ENCODE data around the gene HDDC2.

HDDC2 gene

DNA sequence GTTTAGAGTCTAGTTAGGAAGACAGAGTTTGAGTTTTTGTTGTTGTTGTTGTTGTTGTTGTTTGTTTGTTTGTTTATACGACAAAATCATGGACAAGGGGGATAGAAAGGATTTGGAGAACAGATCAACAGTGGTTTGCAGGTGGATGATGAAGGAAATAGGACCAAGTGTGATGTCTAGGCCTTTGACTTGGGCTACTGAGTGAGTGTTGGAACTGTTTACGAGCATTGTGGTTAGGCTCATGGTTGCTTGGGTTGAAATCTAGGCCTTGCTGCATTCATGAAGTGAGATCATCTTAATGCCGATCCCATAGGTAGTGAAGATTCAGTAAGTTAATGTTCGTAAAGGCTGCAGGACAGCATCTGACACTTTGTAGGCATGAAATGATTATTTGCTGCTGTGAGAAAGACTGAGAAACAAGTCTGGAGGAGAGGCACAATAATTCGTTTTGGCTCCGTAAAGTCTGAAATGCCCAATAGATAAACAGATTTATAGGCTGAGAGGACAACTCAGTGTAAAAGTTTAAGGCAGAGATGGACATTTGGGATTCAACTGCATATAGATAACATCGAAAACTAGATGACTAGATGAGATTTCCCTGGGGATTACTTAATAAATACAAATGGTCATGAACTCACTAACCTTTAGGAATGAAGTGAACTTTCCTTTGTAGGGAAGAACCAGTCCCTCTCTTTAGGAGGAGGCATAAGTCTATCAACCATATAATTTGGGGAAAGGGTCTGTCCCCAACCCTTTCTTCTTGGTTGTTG, 70.0 kb downstream of the HDDC2 start:
- H3K4me3 ChIP-seq (ENCODE audit: low read length), result no peak overlapping the region
- no peak for DNase-seq (ENCODE audit: low read depth)
- TF ChIP-seq, protein P1, sequence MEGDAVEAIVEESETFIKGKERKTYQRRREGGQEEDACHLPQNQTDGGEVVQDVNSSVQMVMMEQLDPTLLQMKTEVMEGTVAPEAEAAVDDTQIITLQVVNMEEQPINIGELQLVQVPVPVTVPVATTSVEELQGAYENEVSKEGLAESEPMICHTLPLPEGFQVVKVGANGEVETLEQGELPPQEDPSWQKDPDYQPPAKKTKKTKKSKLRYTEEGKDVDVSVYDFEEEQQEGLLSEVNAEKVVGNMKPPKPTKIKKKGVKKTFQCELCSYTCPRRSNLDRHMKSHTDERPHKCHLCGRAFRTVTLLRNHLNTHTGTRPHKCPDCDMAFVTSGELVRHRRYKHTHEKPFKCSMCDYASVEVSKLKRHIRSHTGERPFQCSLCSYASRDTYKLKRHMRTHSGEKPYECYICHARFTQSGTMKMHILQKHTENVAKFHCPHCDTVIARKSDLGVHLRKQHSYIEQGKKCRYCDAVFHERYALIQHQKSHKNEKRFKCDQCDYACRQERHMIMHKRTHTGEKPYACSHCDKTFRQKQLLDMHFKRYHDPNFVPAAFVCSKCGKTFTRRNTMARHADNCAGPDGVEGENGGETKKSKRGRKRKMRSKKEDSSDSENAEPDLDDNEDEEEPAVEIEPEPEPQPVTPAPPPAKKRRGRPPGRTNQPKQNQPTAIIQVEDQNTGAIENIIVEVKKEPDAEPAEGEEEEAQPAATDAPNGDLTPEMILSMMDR (conservative IDR thresholded peaks at IDR 0.05; ENCODE audit: low read depth, low read length), result no peak

DNA sequence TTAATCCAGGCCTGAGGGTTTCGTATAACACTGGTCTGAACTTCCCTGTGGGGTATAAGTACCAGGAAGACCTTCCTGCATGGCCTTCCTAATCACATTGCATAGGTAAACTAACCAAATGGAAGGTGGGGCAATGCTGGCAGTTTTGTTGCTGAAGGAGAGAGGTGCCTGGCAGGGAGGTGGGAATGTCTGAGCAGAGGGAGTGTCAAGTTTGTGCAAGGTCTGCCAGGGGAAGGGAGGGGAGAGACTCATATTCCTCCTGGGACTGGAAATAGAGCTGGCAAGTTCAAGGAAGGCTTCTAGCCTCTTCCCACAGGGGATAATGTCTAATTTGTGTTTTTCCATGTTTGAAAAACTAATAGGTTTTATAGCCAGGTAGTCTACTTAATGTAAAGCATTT, 70.6 kb downstream of the HDDC2 start:
- H3K4me3 ChIP-seq (ENCODE audit: low read length), result no peak overlapping the region
- TF ChIP-seq, protein P1 (conservative IDR thresholded peaks at IDR 0.05; ENCODE audit: low read depth, low read length), result no peak
- no peak for DNase-seq (ENCODE audit: low read depth)

DNA sequence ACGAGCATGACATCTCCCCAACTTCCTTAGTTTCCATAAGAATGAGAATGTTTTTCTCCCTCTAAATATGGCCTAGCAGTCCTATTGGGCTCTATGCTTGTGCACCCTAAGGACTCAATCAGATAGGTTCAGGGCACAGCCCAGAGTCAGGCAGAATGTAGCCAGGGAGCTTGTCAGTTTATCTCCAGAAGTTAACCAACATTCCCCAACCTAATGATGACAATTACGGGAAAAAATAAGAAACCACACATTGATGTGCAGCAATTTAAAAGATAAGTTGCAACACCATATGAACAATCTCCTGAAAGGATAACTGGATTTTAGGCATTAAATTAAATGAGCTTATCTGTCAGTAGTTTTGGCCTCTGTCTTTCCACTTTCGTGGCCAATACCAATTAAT, 71.1 kb downstream of the HDDC2 start:
- H3K4me3 ChIP-seq (ENCODE audit: low read length), result no peak overlapping the region
- DNase-seq (ENCODE audit: low read depth), result no peak
- TF ChIP-seq, protein P1 (conservative IDR thresholded peaks at IDR 0.05; ENCODE audit: low read depth, low read length), result no peak

DNA sequence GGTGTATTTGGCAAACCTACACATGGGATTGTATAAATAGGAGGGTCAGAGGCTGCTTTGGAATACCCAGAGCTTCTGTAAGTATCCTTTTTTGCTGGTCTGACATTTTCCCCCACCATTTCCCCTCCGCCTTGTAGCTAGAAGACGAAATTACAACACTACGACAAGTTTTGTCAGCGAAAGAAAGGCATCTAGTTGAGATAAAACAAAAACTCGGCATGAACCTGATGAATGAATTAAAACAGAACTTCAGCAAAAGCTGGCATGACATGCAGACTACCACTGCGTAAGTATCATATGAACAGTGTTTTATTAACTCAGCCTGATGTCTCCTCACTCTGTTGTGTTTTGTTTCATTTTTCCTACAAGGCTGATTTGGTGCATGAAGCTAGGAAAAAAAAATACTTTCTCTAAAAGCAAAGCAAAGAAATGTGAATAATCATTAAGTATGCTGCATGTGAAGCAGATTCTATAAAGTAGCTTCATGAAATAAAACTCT, 72.7 kb downstream of the HDDC2 start:
- DNase-seq (ENCODE audit: low read depth), result no peak
- H3K4me3 ChIP-seq (ENCODE audit: low read length), result no peak overlapping the region
- TF ChIP-seq, protein P1 (conservative IDR thresholded peaks at IDR 0.05; ENCODE audit: low read depth, low read length), result no peak

DNA sequence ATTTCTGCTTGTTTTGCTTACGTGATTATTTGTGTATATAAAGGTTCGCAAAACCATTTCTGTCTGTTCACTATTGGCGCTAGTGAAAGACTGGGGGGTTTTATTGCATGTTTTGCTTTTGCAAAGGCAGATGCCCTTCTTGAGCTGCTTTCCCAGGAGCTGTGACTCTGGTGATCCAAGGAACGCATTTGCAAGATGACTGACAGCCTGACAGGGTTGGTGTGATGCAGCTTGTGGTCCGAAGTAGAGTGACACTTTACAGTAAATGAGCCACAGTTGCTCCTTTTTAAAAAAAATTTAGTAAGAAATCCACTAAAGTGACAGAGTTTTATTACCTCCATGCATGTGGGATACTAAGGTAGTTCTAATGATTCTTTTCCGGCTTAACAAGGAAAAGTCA, 74.5 kb downstream of the HDDC2 start:
- H3K4me3 ChIP-seq (ENCODE audit: low read length), result no peak overlapping the region
- DNase-seq (ENCODE audit: low read depth), result no peak
- TF ChIP-seq, protein P1 (conservative IDR thresholded peaks at IDR 0.05; ENCODE audit: low read depth, low read length), result no peak
